ENCODE measurements around the gene PRKAB1. TPM values are rescaled to one million over a fixed set of nuclear protein-coding genes. Genes with fewer than 3 reads are reported as not detected.

The PRKAB1 gene
- total RNA-seq, 1 donor from 2014 or later, result 30.5 TPM

DNA sequence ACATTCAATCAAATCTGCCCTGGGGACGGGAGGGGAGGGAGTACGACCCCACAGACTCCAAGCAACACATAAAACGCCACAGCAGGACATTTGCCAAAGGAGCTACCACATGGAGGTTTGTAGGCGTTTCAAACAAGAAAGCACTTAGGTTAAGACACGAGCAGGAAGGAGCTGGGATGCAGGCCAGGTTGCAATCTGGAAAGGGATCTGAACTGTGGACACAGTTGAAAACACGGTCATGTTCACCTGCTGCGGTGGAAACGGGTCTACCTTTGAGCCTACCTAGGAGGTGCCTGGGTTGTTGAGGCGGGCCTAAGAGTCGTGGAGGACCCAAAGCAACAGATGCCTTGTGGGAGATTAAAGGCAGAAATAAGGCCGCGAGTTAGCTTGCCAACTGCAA lies 18.4 kb downstream of the PRKAB1 start:
- Mint-ChIP-seq H3K9me3 (no peaks in the 10 kb centered on the region), H3K4me3 (no peak overlapping the region), H3K36me3 (peaks cover 12% of the 10 kb centered on the region), H3K27ac (no peak overlapping the region), H3K27me3 (ENCODE audit: low read depth) (no peaks in the 10 kb centered on the region), H3K4me1 (peaks cover 10% of the 10 kb centered on the region)
- TF ChIP-seq, protein P1, sequence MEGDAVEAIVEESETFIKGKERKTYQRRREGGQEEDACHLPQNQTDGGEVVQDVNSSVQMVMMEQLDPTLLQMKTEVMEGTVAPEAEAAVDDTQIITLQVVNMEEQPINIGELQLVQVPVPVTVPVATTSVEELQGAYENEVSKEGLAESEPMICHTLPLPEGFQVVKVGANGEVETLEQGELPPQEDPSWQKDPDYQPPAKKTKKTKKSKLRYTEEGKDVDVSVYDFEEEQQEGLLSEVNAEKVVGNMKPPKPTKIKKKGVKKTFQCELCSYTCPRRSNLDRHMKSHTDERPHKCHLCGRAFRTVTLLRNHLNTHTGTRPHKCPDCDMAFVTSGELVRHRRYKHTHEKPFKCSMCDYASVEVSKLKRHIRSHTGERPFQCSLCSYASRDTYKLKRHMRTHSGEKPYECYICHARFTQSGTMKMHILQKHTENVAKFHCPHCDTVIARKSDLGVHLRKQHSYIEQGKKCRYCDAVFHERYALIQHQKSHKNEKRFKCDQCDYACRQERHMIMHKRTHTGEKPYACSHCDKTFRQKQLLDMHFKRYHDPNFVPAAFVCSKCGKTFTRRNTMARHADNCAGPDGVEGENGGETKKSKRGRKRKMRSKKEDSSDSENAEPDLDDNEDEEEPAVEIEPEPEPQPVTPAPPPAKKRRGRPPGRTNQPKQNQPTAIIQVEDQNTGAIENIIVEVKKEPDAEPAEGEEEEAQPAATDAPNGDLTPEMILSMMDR (IDR thresholded peaks at IDR 0.05; ENCODE audit: unreplicated experiment), result no peak
- no peak for DNase-seq (ENCODE audit: low spot score in 2 of 2, unreplicated experiment in 2 of 2)

DNA sequence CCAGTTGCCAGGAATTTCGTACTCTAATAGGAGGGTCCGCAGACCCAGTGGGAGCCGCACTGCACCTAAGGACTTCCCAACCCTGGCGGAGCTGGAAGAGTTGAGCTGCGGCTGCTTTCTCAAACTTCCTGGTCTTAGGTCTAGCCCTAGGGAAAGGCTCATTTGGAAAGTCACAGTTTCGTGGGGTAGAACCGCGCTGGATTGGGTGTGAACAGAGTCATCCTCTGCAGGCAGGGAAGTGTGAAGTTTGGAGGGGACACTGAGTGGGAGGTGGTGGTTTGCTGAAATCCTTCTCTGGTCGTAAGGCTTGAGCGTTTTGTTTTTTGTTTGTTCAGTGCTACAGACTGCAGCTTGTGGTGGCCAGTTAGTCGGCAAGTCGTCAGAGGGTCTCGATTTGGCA lies 18.8 kb downstream of the PRKAB1 start:
- H3K9me3 Mint-ChIP-seq, result no peaks in the 10 kb centered on the region
- H3K27ac Mint-ChIP-seq, result no peak overlapping the region
- peaks cover 12% of the 10 kb centered on the region for H3K36me3 Mint-ChIP-seq
- TF ChIP-seq, protein P1 (IDR thresholded peaks at IDR 0.05; ENCODE audit: unreplicated experiment), result no peak
- no peak for DNase-seq (ENCODE audit: low spot score in 2 of 2, unreplicated experiment in 2 of 2)
- H3K4me1 Mint-ChIP-seq, result peaks cover 10% of the 10 kb centered on the region
- H3K4me3 Mint-ChIP-seq, result no peak overlapping the region
- H3K27me3 Mint-ChIP-seq (ENCODE audit: low read depth), result no peaks in the 10 kb centered on the region

DNA sequence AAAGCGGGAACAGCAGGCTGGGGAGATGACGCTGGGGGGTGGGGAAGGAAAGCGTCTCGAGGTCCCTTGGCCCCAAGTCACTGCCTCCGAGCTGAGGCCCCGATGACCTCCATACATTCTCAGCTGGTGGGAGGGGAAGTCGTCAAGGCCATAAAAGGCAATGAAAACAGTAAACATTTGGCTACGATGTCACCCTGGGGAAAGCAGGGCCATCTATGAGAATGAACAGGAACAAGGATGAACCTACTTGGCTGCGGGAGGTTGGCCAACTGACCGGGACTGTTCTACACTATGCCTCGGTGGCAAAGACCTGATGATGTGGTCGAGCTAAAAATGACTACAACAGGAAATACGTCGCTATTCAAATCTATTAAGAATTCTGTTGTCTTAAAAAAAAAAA lies 19.5 kb downstream of the PRKAB1 start:
- TF ChIP-seq, protein P1 (IDR thresholded peaks at IDR 0.05; ENCODE audit: unreplicated experiment), result no peak
- DNase-seq (ENCODE audit: low spot score in 2 of 2, unreplicated experiment in 2 of 2), result no peak
- Mint-ChIP-seq H3K4me1 (peaks cover 12% of the 10 kb centered on the region), H3K27ac (no peak overlapping the region), H3K36me3 (peaks cover 12% of the 10 kb centered on the region), H3K9me3 (no peaks in the 10 kb centered on the region), H3K4me3 (no peak overlapping the region), H3K27me3 (ENCODE audit: low read depth) (no peaks in the 10 kb centered on the region)

DNA sequence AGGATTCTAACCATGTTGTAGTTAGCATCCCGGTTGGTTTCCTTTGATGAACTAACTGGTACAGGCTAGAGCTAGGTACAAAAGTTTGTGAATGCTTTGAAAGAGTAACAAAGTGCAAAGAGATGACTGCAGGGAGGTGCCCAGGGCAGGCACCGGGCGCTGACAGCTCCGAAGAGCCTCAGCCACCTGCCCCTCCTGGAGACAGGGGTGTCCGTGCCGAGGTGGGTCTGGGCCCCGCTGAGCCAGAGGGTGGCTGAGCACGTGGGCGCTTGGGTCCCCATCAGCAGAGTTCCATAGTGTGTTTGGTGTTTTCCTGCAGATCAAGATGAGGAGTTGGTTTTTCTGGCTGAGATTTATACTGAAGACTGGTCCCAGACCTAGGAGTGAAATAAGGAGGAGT lies 19.9 kb downstream of the PRKAB1 start:
- Mint-ChIP-seq H3K27ac (no peak overlapping the region), H3K27me3 (ENCODE audit: low read depth) (no peaks in the 10 kb centered on the region), H3K4me3 (no peak overlapping the region), H3K36me3 (peaks cover 12% of the 10 kb centered on the region), H3K4me1 (peaks cover 17% of the 10 kb centered on the region), H3K9me3 (no peaks in the 10 kb centered on the region)
- TF ChIP-seq, protein P1 (IDR thresholded peaks at IDR 0.05; ENCODE audit: unreplicated experiment), result no peak
- DNase-seq (ENCODE audit: low spot score in 2 of 2, unreplicated experiment in 2 of 2), result no peak

DNA sequence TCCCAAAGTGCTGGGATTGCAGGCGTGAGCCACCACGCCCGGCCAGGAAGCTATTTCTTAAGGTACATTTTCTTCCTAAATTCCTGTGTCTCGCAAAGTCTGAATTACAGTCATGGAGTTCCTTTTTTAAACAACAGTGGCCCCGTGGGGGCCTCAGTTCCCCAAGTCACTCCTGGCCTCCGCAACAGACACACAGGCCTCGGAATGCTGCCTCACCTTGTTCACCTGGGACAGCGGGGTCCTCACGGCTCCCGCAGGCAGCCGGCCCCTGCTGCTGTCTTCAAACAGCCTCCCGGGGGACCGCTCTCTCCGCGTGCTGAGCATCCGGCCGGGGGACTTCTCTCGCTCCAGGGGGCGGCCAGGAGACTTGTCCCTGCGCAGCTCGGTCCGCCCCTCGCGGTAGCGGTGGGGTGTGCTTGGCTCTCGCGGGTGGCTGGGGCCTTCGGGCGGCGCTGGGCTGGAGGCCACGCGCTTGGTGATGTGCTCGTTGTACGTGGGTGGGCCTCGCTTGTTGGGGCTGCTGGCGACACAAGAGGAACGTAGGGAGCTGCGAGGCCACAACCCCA lies 22.1 kb downstream of the PRKAB1 start:
- H3K4me1 Mint-ChIP-seq, result peaks cover 23% of the 10 kb centered on the region
- TF ChIP-seq, protein P1 (IDR thresholded peaks at IDR 0.05; ENCODE audit: unreplicated experiment), result no peak
- no peaks in the 10 kb centered on the region for H3K9me3 Mint-ChIP-seq
- H3K27me3 Mint-ChIP-seq (ENCODE audit: low read depth), result no peaks in the 10 kb centered on the region
- no peak overlapping the region for H3K4me3 Mint-ChIP-seq
- H3K36me3 Mint-ChIP-seq, result peaks cover 9% of the 10 kb centered on the region
- DNase-seq (ENCODE audit: low spot score in 2 of 2, unreplicated experiment in 2 of 2), result no peak
- no peak overlapping the region for H3K27ac Mint-ChIP-seq
